ENCODE data around the gene XIAP.
A peak's percentile ranks its signal among the peaks of the same experiment; 100 is the strongest.

XIAP gene

DNA sequence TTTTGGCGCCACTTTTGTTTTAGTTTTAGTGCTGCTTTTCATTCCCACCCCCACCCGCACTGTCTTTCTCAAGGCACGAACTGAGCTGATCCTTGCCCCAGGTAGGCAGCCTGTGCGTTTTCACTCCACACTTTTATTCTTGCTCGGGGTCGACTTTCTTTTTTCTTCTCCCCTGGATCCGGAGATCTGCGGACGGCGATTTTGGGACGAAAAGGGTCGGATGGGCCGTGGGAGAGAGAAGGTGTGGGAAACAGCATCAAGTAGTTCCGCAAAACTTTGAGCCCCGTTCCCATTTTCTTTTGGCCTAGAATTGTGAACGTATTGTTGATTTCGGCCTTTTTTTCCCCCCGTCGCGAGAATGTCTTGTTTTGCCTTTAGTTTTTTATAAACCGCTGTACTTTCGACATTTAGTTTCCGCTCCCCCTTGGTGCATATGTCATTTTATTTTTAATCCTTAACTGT is 102.2 kb downstream of the XIAP start:
- DNase-seq, result peak; percentile 62

- peak; percentile 92 for DNase-seq
Measured at GRCh38 chrX:123962794-123963373, 103.0 kb downstream of the XIAP start.
